ENCODE measurements around the gene CPXM2.
"Not testable (repeated sequence)": the region's sequence is repeated elsewhere in the genome, so short reads cannot be mapped to it uniquely, and the experiment has no call there.

The CPXM2 gene

GRCh38 chr10:123746061-123746460 is 145.5 kb downstream of the CPXM2 start:
- DNase-seq (ENCODE audit: low read depth in 2 of 2): no peak

GRCh38 chr10:123744224-123744536 is 147.4 kb downstream of the CPXM2 start:
- no peak for DNase-seq (ENCODE audit: low read depth in 2 of 2)

- no peak for DNase-seq (ENCODE audit: low read depth in 2 of 2)
Observed at GRCh38 chr10:123743441-123744223, 148.0 kb downstream of the CPXM2 start.

DNA sequence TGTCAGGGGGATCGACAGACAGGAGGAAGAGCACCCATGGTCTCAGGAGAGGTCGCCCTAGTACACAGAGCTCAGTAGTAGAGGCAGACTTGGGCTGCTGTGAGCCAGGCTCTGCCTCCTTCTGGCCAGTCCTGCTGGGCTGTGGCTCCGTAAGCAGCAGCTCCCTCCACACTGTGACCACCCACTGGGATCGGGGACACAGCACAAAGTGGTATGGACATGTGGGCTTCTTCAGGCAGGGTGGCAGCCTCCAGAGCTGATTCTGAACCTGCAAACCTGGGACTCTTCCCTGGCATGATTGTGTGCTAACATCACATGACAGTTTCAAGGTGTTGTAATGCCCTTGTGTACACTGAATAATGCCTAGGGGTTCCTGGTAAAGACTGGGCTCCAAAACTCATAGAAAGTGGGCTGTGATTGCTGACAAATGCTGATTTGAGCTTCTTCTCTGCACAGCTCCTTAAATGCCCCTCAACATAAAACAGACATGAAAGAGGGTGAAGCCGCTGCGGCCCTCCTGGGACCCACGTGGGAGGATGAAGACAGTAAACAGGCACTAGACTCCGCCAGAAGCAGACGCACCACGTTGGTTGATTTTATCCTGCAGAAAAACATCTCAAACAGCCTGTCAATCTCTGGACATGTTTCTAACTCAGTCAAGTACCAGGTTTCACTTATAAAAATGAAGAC is 148.7 kb downstream of the CPXM2 start:
- no peak for DNase-seq (ENCODE audit: low read depth in 2 of 2)

DNA sequence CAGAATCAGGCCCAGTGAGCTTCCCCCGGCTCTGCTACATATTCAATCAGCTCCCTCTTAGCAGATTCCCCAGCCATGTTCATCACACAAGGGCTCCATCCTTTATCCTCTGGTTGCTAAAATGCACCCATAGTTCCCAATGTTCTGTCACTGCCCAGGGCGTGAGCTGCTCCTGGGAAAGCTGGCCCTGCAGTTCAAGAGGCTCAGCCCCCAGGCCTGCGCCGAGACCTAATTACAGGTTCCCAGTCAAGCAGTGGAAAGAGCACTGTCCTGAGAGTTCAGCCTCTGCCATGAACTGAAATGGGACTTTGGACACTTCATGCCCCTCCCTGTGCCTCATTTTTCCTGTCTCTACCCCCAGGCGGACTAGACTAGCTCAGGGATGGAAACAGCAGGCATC is 149.9 kb downstream of the CPXM2 start:
- DNase-seq (ENCODE audit: low read depth in 2 of 2): no peak

- DNase-seq (ENCODE audit: low read depth in 2 of 2): no peak
Observed at GRCh38 chr10:123741146-123741545, 150.5 kb downstream of the CPXM2 start.

DNA sequence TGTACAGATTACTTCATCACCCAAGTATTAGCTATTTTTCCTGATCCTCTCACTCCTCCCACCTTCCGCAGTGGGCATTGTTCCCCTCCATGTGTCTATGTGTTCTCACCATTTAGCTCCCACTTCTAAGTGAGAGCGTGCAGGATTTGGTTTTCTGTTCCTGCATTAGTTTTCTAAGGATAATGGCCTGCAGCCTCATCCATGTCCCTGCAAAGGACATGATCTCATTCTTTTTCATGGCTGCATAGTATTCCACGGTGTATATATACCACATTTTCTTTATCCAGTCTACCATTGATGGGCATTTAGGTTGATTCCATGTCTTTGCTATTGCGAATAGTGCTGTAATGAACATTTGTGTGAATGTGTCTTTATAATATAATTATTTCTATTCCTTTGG is 154.7 kb downstream of the CPXM2 start:
- DNase-seq (ENCODE audit: low read depth in 2 of 2): not testable (repeated sequence)

- no peak for DNase-seq (ENCODE audit: low read depth in 2 of 2)
Observed at GRCh38 chr10:123729523-123729922, 162.1 kb downstream of the CPXM2 start.

DNA sequence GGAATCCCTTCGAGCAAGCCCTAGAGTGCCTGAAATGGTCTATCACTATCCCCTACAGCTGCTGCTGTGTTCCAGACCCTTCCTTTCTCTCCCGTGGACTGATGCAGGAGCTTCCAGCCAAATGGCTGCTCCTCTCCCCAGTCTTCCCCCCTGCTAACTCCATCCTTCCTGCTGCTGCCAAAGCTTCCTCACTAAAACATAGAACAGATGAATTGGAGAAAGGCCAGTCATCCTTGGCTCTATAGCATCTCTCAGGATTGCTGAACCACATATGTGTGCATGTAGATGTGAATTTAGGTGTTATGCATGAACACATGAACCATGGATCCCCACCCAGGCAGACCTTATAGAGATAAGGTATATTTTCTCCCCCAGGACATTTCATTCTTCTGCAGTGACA is 164.8 kb downstream of the CPXM2 start:
- DNase-seq (ENCODE audit: low read depth in 2 of 2): no peak

DNA sequence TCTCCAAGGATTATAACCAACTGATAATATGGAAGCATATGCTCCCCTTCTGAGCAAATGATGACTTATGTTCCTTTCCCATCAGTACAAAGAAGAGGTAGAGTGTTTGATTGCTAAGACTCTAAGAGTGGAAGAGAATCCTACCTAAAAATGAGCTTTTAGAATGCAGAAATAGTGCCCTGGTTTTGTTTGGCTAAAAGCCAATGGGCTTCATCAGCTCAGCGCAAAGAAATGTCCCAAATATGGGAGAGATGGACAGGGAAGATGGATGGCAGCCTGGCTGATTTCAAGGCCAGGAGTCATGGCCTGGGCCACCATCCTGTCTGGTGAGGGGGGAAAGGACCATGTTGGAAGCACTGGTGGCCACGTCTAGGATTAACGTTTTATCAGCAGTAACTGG is 165.2 kb downstream of the CPXM2 start:
- no peak for DNase-seq (ENCODE audit: low read depth in 2 of 2)

- DNase-seq (ENCODE audit: low read depth in 2 of 2): no peak
Observed at GRCh38 chr10:123724747-123725146, 166.9 kb downstream of the CPXM2 start.

GRCh38 chr10:123722351-123722750 is 169.3 kb downstream of the CPXM2 start:
- no peak for DNase-seq (ENCODE audit: low read depth in 2 of 2)

DNA sequence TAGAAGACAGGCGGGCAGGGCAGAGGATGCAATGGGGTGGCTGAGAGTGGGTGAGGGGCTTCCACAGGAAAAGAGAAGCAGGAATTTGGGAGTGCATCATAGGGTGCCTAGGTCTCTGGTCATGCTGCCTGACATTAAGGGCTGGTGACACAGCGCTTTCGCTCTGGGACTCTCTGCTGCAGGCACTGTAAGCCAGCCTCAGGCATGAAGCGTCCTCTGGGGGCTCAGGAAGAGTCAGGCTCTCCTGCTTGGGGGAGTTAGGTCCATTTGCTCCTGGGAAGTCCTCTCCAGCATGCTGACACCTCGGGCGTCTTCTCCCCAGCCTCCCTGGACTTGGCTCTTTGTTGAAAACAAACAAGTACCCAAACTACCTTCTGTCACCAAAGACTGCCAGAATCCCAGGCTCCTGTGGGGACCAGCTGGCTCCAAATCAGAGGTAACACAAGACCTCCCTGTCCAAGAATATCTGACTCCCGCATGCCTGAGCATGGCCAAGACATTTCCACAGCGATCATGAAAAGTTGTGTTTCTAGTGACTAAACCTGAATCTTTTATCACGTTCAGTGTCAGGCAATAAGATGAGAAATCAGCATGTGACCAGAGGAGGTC is 170.1 kb downstream of the CPXM2 start:
- no peak for DNase-seq (ENCODE audit: low read depth in 2 of 2)

- DNase-seq (ENCODE audit: low read depth in 2 of 2): no peak
Observed at GRCh38 chr10:123720536-123720935, 171.1 kb downstream of the CPXM2 start.

GRCh38 chr10:123718544-123719060 is 173.0 kb downstream of the CPXM2 start:
- no peak for DNase-seq (ENCODE audit: low read depth in 2 of 2)

DNA sequence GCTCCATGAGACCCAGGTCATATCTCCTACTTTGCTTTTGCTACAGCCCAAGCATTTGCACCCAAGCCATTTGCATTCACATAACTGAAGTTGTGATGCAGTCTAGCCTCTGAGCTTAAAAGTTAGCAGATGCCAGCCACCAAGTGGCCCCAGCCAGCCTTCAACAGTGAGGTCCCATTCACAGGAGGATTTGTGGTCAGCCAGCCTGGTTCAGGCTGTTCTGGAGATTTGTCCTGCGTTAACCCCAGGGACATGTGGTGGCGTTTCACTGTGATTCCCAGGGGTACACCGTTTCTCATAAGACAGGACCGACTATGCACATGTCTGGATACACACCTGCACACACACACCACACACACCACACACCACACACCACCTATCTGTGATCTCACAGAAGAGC is 174.3 kb downstream of the CPXM2 start:
- DNase-seq (ENCODE audit: low read depth in 2 of 2): no peak

- DNase-seq (ENCODE audit: low read depth in 2 of 2): no peak
Observed at GRCh38 chr10:123715546-123715945, 176.1 kb downstream of the CPXM2 start.

- no peak for DNase-seq (ENCODE audit: low read depth in 2 of 2)
Observed at GRCh38 chr10:123706236-123706635, 185.4 kb downstream of the CPXM2 start.

- no peak for DNase-seq (ENCODE audit: low read depth in 2 of 2)
Observed at GRCh38 chr10:123704812-123705211, 186.8 kb downstream of the CPXM2 start.

GRCh38 chr10:123704076-123704475 is 187.5 kb downstream of the CPXM2 start:
- no peak for DNase-seq (ENCODE audit: low read depth in 2 of 2)

DNA sequence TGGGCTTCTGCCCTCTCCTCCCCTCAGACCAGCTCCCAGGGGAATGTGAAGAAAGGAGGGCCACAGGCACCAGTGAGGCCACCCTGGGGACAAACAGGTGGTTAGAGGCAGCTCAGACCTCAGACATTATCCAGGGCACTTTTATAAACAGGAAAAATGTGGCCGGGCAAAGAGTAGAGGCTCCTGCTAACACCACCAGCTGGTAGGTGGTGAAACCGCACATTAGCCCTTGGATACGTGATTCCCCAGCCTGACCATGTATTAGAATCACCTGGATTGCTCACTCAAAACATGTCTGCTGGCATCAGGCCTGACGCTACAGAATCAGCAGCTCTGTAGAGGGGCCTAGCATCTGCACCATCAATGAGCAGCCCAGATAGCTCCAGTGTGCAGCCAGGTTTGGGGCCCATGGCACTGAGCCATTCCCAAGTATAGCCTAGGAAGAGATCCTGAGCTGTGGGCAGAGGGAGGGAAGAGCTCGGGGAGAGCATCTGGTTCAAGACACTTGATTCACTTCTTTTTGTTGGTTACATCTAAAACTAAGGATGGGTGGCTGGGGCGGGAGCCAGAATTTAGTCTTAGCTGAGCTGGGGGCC is 188.3 kb downstream of the CPXM2 start:
- no peak for DNase-seq (ENCODE audit: low read depth in 2 of 2)

All from fibroblast of skin of left quadriceps (primary cell).